Gastrocnemius medialis (tissue), 4 donors: ENCODE data around the gene MAP7. TPM values are rescaled to one million over a fixed set of nuclear protein-coding genes. Genes with fewer than 3 reads are reported as not detected.
"Not testable (repeated sequence)": the region's sequence is repeated elsewhere in the genome, so short reads cannot be mapped to it uniquely, and the experiment has no call there.

ENCODE experiments used
- ATAC-seq, 2 donors: fragments of 150-250 bp; one replicate each; pipeline ENCODE4 v1.9.1; 2016
- DNase-seq, 2 donors: peaks; one replicate each; pipeline ENCODE4 v3.0.0-alpha.2; 2019
- H3K27ac ChIP-seq, 4 donors: fragments of 200-600 bp; sonication (generic); 1 replicate in 1 of 4; 2 replicates in 3 of 4; pipeline ENCODE4 v1.5.1; 2016 to 2018; ENCODE audit warnings: mild to moderate bottlenecking in 2 of 4, moderate library complexity in 1 of 4
- H3K27me3 ChIP-seq, 3 donors: fragments of 200-600 bp; sonication (generic) in 2 of 3; 1 replicate in 1 of 3; 2 replicates in 2 of 3; pipeline versions ENCODE4 v1.5.1 to v1.6.0; 2016 to 2019; ENCODE audit warnings: mild to moderate bottlenecking in 1 of 3, moderate library complexity in 1 of 3
- H3K36me3 ChIP-seq, 2 donors: fragments of 200-600 bp; sonication (generic) in 1 of 2; one replicate each; pipeline ENCODE4 v1.5.1; 2017 to 2018
- H3K4me1 ChIP-seq, 2 donors: fragments of 200-600 bp; sonication (generic) in 1 of 2; one replicate each; pipeline ENCODE4 v1.5.1; 2016 to 2017; ENCODE audit warnings: mild to moderate bottlenecking in 2 of 2
- H3K4me3 ChIP-seq, 4 donors: fragments of 200-600 bp; sonication (generic) in 3 of 4; 1 replicate in 1 of 4; 2 replicates in 3 of 4; pipeline ENCODE4 v1.5.1; 2016 to 2019; ENCODE audit warnings: mild to moderate bottlenecking in 2 of 4
- H3K9me3 ChIP-seq, 3 donors: fragments of 200-600 bp; sonication (generic) in 2 of 3; 1 replicate in 1 of 3; 2 replicates in 2 of 3; pipeline ENCODE4 v1.5.1; 2016 to 2019
- POLR2A ChIP-seq, 2 donors: fragments of 450-650 bp; IDR thresholded peaks; one replicate each; pipeline ENCODE4 v1.6.1; 2017; ENCODE audit warnings: antibody characterized with exemption in 2 of 2, mild to moderate bottlenecking in 2 of 2, moderate library complexity in 2 of 2
- in situ Hi-C, 4 donors: fragments of 200-750 bp; cut with MboI; loops; one replicate each; pipeline versions ENCODE4 v1.15.0 to v1.8.0; 2017; ENCODE audit warnings: low sequenced_read_pairs in 4 of 4
- intact Hi-C: fragments of 100-400 bp; cut with DNase I; formaldehyde crosslinking; loops from one replicate; pipeline ENCODE4 v1.15.1; 2023; ENCODE audit warnings: low total_unique reads
- total RNA-seq, 4 donors: library from RNA; depleted of rRNA; stranded (reverse); fragments of >200 nt; gene quantifications; one replicate each; pipeline versions ENCODE4 v1.1.0 to v1.2.3, GENCODE V29; 2016
- TF ChIP-seq, protein P1 (sequence below), 5 experiments: fragments of 450-650 bp in 3 of 5; fragments of 200-600 bp in 2 of 5; sonication (generic) in 2 of 5; IDR thresholded peaks in 4 of 5; conservative IDR thresholded peaks in 1 of 5; 1 replicate in 4 of 5; 2 replicates in 1 of 5; pipeline ENCODE4 v1.5.1; 2016 to 2019; ENCODE audit warnings: antibody characterized with exemption in 5 of 5, mild to moderate bottlenecking in 3 of 5, moderate library complexity in 3 of 5

Gene MAP7
- total RNA-seq, 4 donors from 2014 or later: 0.22 to 0.56 (median 0.39) TPM

DNA sequence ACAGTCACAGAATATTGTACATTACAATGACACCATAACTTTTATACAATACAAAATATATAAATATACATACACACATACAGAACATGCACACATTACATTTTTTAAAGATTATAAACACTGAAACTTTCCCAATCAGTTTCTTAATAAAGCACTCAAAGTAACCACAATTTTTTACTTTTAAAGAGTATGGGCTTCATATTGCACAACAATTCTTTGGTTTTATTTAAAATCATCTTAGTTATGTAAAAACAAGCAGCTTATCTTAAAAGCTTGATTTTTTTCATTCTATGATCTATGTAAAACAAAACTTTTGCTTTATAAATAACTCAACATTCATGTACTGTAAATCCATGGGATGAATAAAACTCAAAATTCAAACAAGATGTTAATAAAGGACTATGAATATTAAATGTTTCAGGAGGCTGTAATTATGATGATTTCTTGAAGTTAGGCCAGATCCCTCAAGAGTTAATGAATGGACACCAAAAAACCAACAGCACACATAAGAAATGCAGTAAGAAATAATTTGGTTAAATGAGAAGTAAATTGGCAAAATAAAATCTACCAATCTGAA is 167.5 kb downstream of the MAP7 start:
- intact Hi-C loops: no loop called here
- in situ Hi-C loops: no loop called here

DNA sequence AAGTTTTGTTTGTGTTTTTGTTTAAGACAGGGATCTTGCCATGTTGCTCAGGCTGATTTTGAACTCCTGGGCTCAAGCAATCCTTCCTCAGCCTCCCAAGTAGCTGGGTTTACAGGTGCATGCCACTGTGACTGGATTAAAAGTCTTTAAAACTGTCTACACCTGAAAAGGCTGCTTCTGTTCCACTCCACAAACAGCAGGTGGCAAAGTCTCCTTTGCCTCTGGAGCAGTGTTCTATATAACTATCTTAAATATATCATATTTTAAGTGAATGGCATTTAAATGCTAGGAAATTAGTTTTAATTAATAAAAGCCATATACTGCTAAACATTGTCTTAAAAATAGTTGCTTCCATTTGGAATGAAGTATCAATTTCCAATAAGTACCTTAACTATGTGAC is 171.3 kb downstream of the MAP7 start:
- no peaks in the 10 kb centered on the region for H3K9me3 ChIP-seq
- no peak for ATAC-seq
- intact Hi-C loops: no loop called here
- no peak for TF ChIP-seq POLR2A (IDR thresholded peaks at IDR 0.05)
- TF ChIP-seq, protein P1, sequence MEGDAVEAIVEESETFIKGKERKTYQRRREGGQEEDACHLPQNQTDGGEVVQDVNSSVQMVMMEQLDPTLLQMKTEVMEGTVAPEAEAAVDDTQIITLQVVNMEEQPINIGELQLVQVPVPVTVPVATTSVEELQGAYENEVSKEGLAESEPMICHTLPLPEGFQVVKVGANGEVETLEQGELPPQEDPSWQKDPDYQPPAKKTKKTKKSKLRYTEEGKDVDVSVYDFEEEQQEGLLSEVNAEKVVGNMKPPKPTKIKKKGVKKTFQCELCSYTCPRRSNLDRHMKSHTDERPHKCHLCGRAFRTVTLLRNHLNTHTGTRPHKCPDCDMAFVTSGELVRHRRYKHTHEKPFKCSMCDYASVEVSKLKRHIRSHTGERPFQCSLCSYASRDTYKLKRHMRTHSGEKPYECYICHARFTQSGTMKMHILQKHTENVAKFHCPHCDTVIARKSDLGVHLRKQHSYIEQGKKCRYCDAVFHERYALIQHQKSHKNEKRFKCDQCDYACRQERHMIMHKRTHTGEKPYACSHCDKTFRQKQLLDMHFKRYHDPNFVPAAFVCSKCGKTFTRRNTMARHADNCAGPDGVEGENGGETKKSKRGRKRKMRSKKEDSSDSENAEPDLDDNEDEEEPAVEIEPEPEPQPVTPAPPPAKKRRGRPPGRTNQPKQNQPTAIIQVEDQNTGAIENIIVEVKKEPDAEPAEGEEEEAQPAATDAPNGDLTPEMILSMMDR (IDR thresholded peaks at IDR 0.05 in 4 of 5, conservative IDR thresholded peaks at IDR 0.05 in 1 of 5): no peak
- H3K4me1 ChIP-seq: no peaks in the 10 kb centered on the region
- H3K4me3 ChIP-seq: no peak overlapping the region
- no peak overlapping the region for H3K27ac ChIP-seq
- H3K27me3 ChIP-seq: no peaks in the 10 kb centered on the region
- no peak for DNase-seq
- in situ Hi-C loops: no loop called here
- H3K36me3 ChIP-seq: no peaks in the 10 kb centered on the region

More for the DNA sequence above, 167.5 kb downstream of the MAP7 start:
- no peak overlapping the region for H3K27ac ChIP-seq
- no peaks in the 10 kb centered on the region for H3K4me1 ChIP-seq
- no peaks in the 10 kb centered on the region for H3K27me3 ChIP-seq
- H3K9me3 ChIP-seq: no peaks in the 10 kb centered on the region
- no peaks in the 10 kb centered on the region for H3K36me3 ChIP-seq
- TF ChIP-seq, protein P1 (IDR thresholded peaks at IDR 0.05 in 4 of 5, conservative IDR thresholded peaks at IDR 0.05 in 1 of 5): no peak
- TF ChIP-seq POLR2A (IDR thresholded peaks at IDR 0.05): no peak
- DNase-seq (no peak), ATAC-seq (no peak)
- H3K4me3 ChIP-seq: no peak overlapping the region

DNA sequence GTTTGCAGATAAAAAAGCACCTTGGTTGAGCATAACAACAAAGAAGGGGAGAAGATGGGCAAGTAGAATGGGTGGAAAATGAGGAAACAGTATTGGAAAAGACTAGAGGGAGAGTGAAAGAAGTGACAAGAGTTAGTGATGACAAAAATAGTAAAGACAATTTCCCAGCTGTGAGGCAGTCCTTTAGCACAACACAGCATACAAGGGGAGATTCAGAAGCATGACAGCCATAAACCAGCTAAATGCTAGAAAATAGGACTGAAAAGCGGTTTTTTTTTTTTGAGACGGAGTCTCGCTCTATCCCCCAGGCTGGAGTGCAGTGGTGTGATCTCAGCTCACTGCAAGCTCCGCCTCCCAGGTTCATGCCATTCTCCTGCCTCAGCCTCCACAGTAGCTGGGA is 174.4 kb downstream of the MAP7 start:
- DNase-seq, H3K27ac ChIP-seq, H3K4me3 ChIP-seq, H3K4me1 ChIP-seq, in situ Hi-C loops, H3K9me3 ChIP-seq, H3K36me3 ChIP-seq, ATAC-seq, H3K27me3 ChIP-seq, intact Hi-C loops: not testable (repeated sequence)

DNA sequence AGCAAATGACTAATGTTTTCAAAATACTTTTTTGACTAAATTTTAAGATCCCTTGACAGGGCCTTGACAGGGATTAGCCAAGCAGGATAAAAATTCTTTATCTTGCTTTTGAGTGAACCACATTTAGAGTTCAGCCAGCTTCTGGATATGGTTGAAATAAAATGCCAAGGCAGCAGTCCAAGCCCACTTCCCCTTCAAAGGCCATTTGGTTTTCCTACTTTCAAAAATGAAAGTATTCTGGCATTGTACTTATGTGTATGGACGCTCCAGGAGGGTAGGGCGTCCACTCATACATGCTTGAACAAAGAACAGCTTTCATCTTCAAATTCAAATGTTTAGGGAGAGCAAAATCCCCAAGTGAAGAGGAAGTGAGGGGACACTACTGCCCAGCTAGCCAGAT is 178.3 kb downstream of the MAP7 start:
- in situ Hi-C loops (no loop called here), intact Hi-C loops (no loop called here)
- H3K9me3 ChIP-seq: no peaks in the 10 kb centered on the region
- TF ChIP-seq, protein P1 (IDR thresholded peaks at IDR 0.05 in 4 of 5, conservative IDR thresholded peaks at IDR 0.05 in 1 of 5): no peak
- no peak for TF ChIP-seq POLR2A (IDR thresholded peaks at IDR 0.05)
- no peaks in the 10 kb centered on the region for H3K4me1 ChIP-seq
- no peaks in the 10 kb centered on the region for H3K36me3 ChIP-seq
- H3K27ac ChIP-seq: no peak overlapping the region
- no peaks in the 10 kb centered on the region for H3K27me3 ChIP-seq
- DNase-seq (no peak), ATAC-seq (no peak)
- no peak overlapping the region for H3K4me3 ChIP-seq

DNA sequence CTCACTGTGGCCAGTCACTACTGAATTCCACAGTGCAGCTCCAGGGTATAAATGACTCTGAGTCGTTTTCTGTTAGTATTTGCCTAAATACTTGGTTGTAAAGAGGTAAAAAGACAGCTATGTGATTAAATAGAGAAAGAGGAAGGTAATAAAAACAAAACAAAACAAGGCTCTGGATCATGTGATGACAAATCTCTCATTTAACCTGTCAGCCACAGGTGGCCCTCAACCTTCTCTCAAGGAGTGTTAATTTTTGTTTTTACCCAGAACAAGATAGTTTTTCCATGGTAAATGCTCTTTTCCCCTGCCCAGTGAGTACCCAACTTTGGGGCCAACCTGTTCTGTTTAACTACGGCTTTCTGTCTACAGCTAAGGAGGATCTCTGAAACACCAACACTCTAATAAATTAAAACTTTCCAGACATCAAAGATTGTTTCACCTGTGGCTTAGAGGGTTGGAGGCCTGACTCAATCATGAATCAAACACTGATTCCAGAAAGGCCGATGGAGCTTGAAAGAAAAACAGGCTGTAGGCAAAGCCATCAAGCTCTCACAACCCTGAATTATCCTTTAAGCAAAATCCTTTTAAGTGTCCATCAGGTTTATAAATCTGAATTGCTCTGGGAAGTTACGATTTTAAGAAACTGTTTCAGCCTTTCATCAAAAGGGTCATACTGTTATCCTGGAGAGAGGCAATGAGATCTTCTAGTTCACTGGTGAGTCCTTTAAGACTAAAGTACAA is 179.1 kb downstream of the MAP7 start:
- H3K27ac ChIP-seq: no peak overlapping the region
- in situ Hi-C loops: no loop called here
- TF ChIP-seq POLR2A (IDR thresholded peaks at IDR 0.05): no peak
- TF ChIP-seq, protein P1 (IDR thresholded peaks at IDR 0.05 in 4 of 5, conservative IDR thresholded peaks at IDR 0.05 in 1 of 5): no peak

More for the DNA sequence above, 179.1 kb downstream of the MAP7 start:
- no peaks in the 10 kb centered on the region for H3K4me1 ChIP-seq
- H3K4me3 ChIP-seq: no peak overlapping the region
- no peaks in the 10 kb centered on the region for H3K9me3 ChIP-seq
- DNase-seq (no peak), ATAC-seq (no peak)
- intact Hi-C loops: no loop called here
- H3K36me3 ChIP-seq: no peaks in the 10 kb centered on the region
- H3K27me3 ChIP-seq: no peaks in the 10 kb centered on the region
